ENCODE measurements around the gene LRRFIP1.
"Not testable (repeated sequence)": the region's sequence is repeated elsewhere in the genome, so short reads cannot be mapped to it uniquely, and the experiment has no call there.

Gene LRRFIP1

DNA sequence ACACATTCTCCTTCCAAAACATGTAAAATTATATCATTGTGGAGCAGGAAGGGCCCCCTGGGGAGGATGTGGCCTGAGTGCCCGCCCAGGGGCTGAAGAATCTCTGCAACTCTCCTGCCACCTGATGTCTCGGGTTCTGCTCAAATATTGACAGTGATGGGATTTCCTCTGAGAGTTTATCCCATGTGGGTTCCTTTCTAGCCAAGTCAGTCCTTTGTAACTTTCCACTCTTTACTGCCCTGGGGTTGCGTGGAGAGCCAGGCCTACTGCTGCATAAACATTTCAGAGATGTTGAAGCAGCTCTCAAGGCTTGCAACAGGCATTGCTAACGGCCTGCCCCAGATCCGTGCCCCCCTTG, 32.9 kb upstream of the LRRFIP1 start:
- H3K9ac ChIP-seq = no peak overlapping the region
- H3K9me3 ChIP-seq (ENCODE audit: control insufficient read depth, low read length) = no peaks in the 10 kb centered on the region
- no peaks in the 10 kb centered on the region for H3K36me3 ChIP-seq (ENCODE audit: control insufficient read depth, insufficient read depth, low read length)
- H3K27ac ChIP-seq = peak overlapping the region; percentile 76
- TF ChIP-seq, protein P1, sequence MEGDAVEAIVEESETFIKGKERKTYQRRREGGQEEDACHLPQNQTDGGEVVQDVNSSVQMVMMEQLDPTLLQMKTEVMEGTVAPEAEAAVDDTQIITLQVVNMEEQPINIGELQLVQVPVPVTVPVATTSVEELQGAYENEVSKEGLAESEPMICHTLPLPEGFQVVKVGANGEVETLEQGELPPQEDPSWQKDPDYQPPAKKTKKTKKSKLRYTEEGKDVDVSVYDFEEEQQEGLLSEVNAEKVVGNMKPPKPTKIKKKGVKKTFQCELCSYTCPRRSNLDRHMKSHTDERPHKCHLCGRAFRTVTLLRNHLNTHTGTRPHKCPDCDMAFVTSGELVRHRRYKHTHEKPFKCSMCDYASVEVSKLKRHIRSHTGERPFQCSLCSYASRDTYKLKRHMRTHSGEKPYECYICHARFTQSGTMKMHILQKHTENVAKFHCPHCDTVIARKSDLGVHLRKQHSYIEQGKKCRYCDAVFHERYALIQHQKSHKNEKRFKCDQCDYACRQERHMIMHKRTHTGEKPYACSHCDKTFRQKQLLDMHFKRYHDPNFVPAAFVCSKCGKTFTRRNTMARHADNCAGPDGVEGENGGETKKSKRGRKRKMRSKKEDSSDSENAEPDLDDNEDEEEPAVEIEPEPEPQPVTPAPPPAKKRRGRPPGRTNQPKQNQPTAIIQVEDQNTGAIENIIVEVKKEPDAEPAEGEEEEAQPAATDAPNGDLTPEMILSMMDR (IDR thresholded peaks at IDR 0.05) = no peak
- peaks cover 28% of the 10 kb centered on the region for H3K4me1 ChIP-seq
- H3K4me2 ChIP-seq (ENCODE audit: low read length) = peak overlapping the region; percentile 57
- H3K79me2 ChIP-seq = no peaks in the 10 kb centered on the region
- no peaks in the 10 kb centered on the region for H3K27me3 ChIP-seq (ENCODE audit: control insufficient read depth, insufficient read depth, low read length)
- peak overlapping the region; percentile 82 for H2AFZ ChIP-seq
- H3K4me3 ChIP-seq (ENCODE audit: low read depth, low read length) = no peak overlapping the region

DNA sequence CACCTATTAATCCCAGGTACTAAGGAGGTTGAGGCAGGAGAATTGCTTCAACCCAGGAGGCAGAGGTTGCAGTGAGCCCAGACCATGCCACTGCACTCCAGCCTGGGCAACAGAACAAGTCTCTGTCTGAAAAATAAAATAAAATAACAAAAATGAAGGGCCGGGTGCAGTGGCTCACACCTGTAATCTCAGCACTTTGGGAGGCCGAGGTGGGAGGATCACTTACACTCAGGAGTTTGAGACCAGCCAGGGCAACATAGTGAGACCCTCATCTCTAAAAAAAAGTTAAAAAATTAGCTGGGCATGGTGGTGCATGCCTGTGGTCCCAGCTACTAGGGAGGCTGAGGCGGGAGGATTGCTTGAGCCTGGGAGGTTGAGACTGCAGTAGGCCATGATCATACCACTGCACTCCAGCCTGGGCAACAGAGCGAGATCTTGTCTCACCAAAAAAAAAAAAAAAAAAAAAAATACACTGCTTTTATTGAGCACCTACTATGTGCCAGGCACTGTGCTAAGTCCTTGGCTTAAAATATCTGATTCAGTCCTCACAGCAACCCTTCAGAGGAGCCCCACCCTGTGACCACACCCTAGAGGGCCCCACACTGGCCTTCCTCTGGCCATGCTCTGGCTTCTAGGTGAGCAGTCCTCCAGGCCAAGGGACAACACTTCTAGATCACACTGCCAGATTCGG, 31.4 kb upstream of the LRRFIP1 start:
- not testable (repeated sequence) for H3K4me2 ChIP-seq (ENCODE audit: low read length); H3K79me2 ChIP-seq; H3K9ac ChIP-seq; H3K4me3 ChIP-seq (ENCODE audit: low read depth, low read length); H3K9me3 ChIP-seq (ENCODE audit: control insufficient read depth, low read length); H2AFZ ChIP-seq; H3K36me3 ChIP-seq (ENCODE audit: control insufficient read depth, insufficient read depth, low read length); H3K27me3 ChIP-seq (ENCODE audit: control insufficient read depth, insufficient read depth, low read length)
- H3K27ac ChIP-seq = peak overlapping the region; percentile 76
- peaks cover 37% of the 10 kb centered on the region for H3K4me1 ChIP-seq

DNA sequence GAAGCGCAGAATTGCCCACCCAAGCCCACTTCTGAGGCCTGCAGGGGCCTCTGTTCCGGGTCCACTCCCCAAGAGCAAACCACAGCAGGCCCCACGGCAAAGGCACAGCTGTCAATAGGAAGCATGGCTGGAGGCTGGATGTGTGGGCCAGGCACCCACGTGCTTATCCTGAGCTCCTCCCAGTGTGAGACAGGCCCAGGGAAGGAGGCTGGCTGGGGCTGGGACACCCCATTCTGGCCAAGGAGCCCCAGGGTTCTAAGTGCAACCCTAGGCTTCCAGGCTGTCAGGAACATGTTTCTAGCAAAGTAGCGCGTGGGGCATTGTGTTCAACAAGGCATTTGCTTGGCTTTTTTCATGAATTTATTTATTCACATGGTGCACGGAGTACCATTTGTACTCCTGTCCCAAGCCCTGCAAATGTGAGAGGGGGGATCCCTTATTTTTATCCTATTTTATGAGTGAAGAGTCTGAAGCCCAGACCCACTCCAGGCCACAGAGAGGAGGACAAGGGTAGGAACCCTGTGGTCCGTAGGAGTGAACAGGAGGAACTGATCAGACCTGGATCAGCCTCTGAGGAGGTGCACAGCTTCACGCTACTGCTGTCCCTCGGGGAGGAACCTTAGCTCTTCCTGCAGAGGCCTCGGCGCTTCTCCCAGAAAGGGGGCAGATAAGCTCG, 30.7 kb upstream of the LRRFIP1 start:
- no peaks in the 10 kb centered on the region for H3K27me3 ChIP-seq (ENCODE audit: control insufficient read depth, insufficient read depth, low read length)
- no peak overlapping the region for H3K4me2 ChIP-seq (ENCODE audit: low read length)
- no peaks in the 10 kb centered on the region for H3K36me3 ChIP-seq (ENCODE audit: control insufficient read depth, insufficient read depth, low read length)
- H3K9me3 ChIP-seq (ENCODE audit: control insufficient read depth, low read length) = no peaks in the 10 kb centered on the region
- TF ChIP-seq, protein P1 (IDR thresholded peaks at IDR 0.05) = no peak
- peaks cover 30% of the 10 kb centered on the region for H3K4me1 ChIP-seq
- no peak overlapping the region for H3K27ac ChIP-seq
- H3K4me3 ChIP-seq (ENCODE audit: low read depth, low read length) = no peak overlapping the region
- no peaks in the 10 kb centered on the region for H3K79me2 ChIP-seq
- no peak overlapping the region for H2AFZ ChIP-seq
- H3K9ac ChIP-seq = no peak overlapping the region

DNA sequence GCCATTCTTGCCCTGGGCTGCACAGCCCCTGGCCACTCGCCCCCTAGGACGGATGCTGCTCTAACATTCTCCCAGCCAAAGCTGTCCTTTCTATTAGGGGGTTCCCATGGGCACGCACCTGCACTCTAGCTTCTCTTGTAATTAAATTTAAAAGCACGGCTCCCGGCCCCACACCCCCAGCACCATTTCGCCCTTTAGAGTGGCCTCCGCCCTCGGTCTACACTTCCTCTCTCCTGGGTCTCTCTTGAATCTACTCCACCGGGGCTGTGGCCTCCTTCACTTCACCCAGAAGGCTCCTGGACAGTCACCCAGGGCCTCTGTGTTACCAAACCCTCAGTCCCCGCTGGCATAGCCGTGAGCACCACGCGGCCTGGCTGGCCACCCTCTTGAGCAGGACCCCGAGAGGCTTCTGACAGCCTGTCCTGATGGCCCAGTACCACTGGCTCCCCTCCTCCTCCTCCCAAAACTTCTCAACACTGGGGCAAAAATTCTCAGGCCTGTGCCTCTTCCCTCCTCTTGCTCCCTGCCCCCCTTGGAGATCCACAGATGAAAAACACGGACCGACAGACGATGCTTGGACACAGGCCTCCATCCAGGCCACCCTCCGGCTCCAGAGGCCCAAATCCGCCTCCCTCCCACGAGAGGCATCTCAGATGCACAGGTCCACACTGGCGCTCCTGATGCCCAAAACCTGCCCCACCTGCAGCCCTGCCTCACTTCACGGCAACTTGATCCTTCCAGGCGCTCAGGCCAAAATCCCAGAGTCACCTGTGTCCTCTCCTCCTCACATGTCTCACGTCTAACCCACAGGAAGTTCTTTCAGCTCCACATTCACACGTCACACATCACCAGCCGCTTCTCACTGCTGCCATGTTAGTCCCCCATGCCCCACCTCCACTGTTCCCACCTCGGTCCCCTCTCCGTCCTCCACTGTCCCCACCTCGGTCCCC, 29.9 kb upstream of the LRRFIP1 start:
- Histone ChIP-seq H3K9me3 (ENCODE audit: control insufficient read depth, low read length) (no peaks in the 10 kb centered on the region), H2AFZ (no peak overlapping the region), H3K27me3 (ENCODE audit: control insufficient read depth, insufficient read depth, low read length) (no peaks in the 10 kb centered on the region), H3K36me3 (ENCODE audit: control insufficient read depth, insufficient read depth, low read length) (no peaks in the 10 kb centered on the region), H3K4me2 (ENCODE audit: low read length) (no peak overlapping the region), H3K4me1 (peaks cover 28% of the 10 kb centered on the region), H3K4me3 (ENCODE audit: low read depth, low read length) (no peak overlapping the region), H3K79me2 (no peaks in the 10 kb centered on the region), H3K9ac (no peak overlapping the region), H3K27ac (no peak overlapping the region)
- TF ChIP-seq, protein P1 (IDR thresholded peaks at IDR 0.05) = no peak

Measured in parathyroid adenoma (tissue), 2 donors.